ENCODE data around the gene APOBEC3C. TPM values are rescaled to one million over a fixed set of nuclear protein-coding genes. Genes with fewer than 3 reads are reported as not detected.
A peak's percentile ranks its signal among the peaks of the same experiment; 100 is the strongest.

Gene APOBEC3C
- total RNA-seq, result 100 to 1,000 TPM in 1 of 5 experiments, 10 to 100 TPM in 4; 16.4 to 102 (median 20.5) TPM
- 10 to 100 TPM; 41.2 to 46.2 TPM for polyA plus RNA-seq
- total RNA-seq, result 18.7 reads per million, percentile 49 among the genes with 10 or more reads in this experiment

- Mint-ChIP-seq H3K4me1 (peaks cover 12 to 51% (median 37%) of the 10 kb centered on the region in 7 donors), H3K27me3 (no peaks in the 10 kb centered on the region), H3K36me3 (peaks cover 0 to 12% (median 0%) of the 10 kb centered on the region in 5 donors), H3K9me3 (no peaks in the 10 kb centered on the region), H3K4me3 (peak within 1 kb of the TSS; percentile 88 to 99 (median 94)), H3K27ac (peak within 1 kb of the TSS; percentile 82 to 98 (median 95))
- POLR2A ChIA-PET, result interaction anchor here (1.0 to 1.6 kb wide), 6 partner anchors 11 to 306 kb away, joined by 3 to 4 read pairs (median 3); partner anchors contain the start of genes APOBEC3F and RPL3
- Histone ChIP-seq H3K36me3 (ENCODE audit: control insufficient read depth in 2 of 3, insufficient read depth in 3 of 3, low read length in 3 of 3) (no peaks in the 10 kb centered on the region), H3K4me3 (ENCODE audit: low read length) (peak within 1 kb of the TSS; percentile 81), H3K27me3 (ENCODE audit: control insufficient read depth in 2 of 2, insufficient read depth in 2 of 2, low read length in 2 of 2) (no peaks in the 10 kb centered on the region), H3K9me3 (ENCODE audit: control insufficient read depth in 2 of 3, low read length in 3 of 3) (no peaks in the 10 kb centered on the region), H3K27ac (ENCODE audit: low read depth, low read length) (peak within 1 kb of the TSS; percentile 87), H3K4me1 (ENCODE audit: control insufficient read depth in 2 of 2, insufficient read depth in 2 of 2, low read length in 2 of 2) (peaks cover 9 to 10% of the 10 kb centered on the region in 2 donors)
- intact Hi-C loops (cut with micrococcal nuclease), result loop anchor here (2.0 to 5.0 kb wide), 4 partner anchors 63 to 305 kb away; partner anchors contain the start of genes APOBEC3G (in 1 of the 2) and RPL3 (in 1 of the 2)
- CTCF ChIA-PET, result interaction anchor here (0.6 to 2.0 kb wide), 2 partner anchors 11 to 495 kb away, joined by 3 to 7 read pairs; no protein-coding TSS in a partner anchor
- DNase-seq, result peak; percentile 28 to 78 (median 59)
- ATAC-seq, result peak; percentile 95
Observed at GRCh38 chr22:39013942-39014722, at the start of gene APOBEC3C. Gene APOBEC3C, plus strand, starts transcription at chr22:39014257. Its CDS starts 106 bp downstream, at chr22:39014363.

GRCh38 chr22:38964306-38964705, 49.8 kb upstream of the APOBEC3C start:
- ATAC-seq (no peak), DNase-seq (no peak)
- H3K4me3 Mint-ChIP-seq, result no peak overlapping the region
- Histone ChIP-seq H3K4me3 (ENCODE audit: low read length) (no peak overlapping the region), H3K27me3 (ENCODE audit: control insufficient read depth in 2 of 2, insufficient read depth in 2 of 2, low read length in 2 of 2) (no peaks in the 10 kb centered on the region), H3K9me3 (ENCODE audit: control insufficient read depth in 2 of 3, low read length in 3 of 3) (no peaks in the 10 kb centered on the region), H3K36me3 (ENCODE audit: control insufficient read depth in 2 of 3, insufficient read depth in 3 of 3, low read length in 3 of 3) (no peaks in the 10 kb centered on the region), H3K27ac (ENCODE audit: low read depth, low read length) (no peak overlapping the region), H3K4me1 (ENCODE audit: control insufficient read depth in 2 of 2, insufficient read depth in 2 of 2, low read length in 2 of 2) (no peaks in the 10 kb centered on the region)
- H3K27ac Mint-ChIP-seq, result peak overlapping the region in 1 of 9 donors; percentile 9
- peaks cover 0 to 9% (median 0%) of the 10 kb centered on the region in 5 donors for H3K27me3 Mint-ChIP-seq
- no peaks in the 10 kb centered on the region for H3K9me3 Mint-ChIP-seq
- intact Hi-C loops (cut with micrococcal nuclease), result no loop called here
- POLR2A ChIA-PET, result no interaction called here
- CTCF ChIA-PET, result no interaction called here
- peaks cover 0 to 16% (median 0%) of the 10 kb centered on the region in 7 donors for H3K4me1 Mint-ChIP-seq
- no peaks in the 10 kb centered on the region for H3K36me3 Mint-ChIP-seq

- peaks cover 0 to 16% (median 0%) of the 10 kb centered on the region in 7 donors for H3K4me1 Mint-ChIP-seq
- peaks cover 0 to 10% (median 0%) of the 10 kb centered on the region in 5 donors for H3K27me3 Mint-ChIP-seq
- no peak overlapping the region for H3K27ac Mint-ChIP-seq
- no peak for DNase-seq
- no peaks in the 10 kb centered on the region for H3K9me3 ChIP-seq (ENCODE audit: control insufficient read depth in 2 of 3, low read length in 3 of 3)
- no peaks in the 10 kb centered on the region for H3K4me1 ChIP-seq (ENCODE audit: control insufficient read depth in 2 of 2, insufficient read depth in 2 of 2, low read length in 2 of 2)
- H3K27me3 ChIP-seq (ENCODE audit: control insufficient read depth in 2 of 2, insufficient read depth in 2 of 2, low read length in 2 of 2), result no peaks in the 10 kb centered on the region
- no peak overlapping the region for H3K4me3 Mint-ChIP-seq
- intact Hi-C loops (cut with micrococcal nuclease), result no loop called here
- ChIA-PET POLR2A (no interaction called here), CTCF (no interaction called here)
- no peak overlapping the region for H3K4me3 ChIP-seq (ENCODE audit: low read length)
- H3K9me3 Mint-ChIP-seq, result no peaks in the 10 kb centered on the region
- H3K36me3 ChIP-seq (ENCODE audit: control insufficient read depth in 2 of 3, insufficient read depth in 3 of 3, low read length in 3 of 3), result no peaks in the 10 kb centered on the region
- ATAC-seq, result no peak
- no peaks in the 10 kb centered on the region for H3K36me3 Mint-ChIP-seq
- H3K27ac ChIP-seq (ENCODE audit: low read depth, low read length), result no peak overlapping the region
Observed at GRCh38 chr22:38964989-38965388, 49.1 kb upstream of the APOBEC3C start.

GRCh38 chr22:38965614-38966379, 48.3 kb upstream of the APOBEC3C start:
- Mint-ChIP-seq H3K27me3 (peaks cover 0 to 15% (median 6%) of the 10 kb centered on the region in 5 donors), H3K27ac (peak overlapping the region in 1 of 9 donors; percentile 46), H3K4me1 (peaks cover 0 to 19% (median 0%) of the 10 kb centered on the region in 7 donors), H3K4me3 (no peak overlapping the region), H3K9me3 (no peaks in the 10 kb centered on the region), H3K36me3 (no peaks in the 10 kb centered on the region)
- POLR2A ChIA-PET, result no interaction called here
- no peak for DNase-seq
- no peak overlapping the region for H3K27ac ChIP-seq (ENCODE audit: low read depth, low read length)
- H3K4me3 ChIP-seq (ENCODE audit: low read length), result no peak overlapping the region
- ATAC-seq, result no peak
- H3K9me3 ChIP-seq (ENCODE audit: control insufficient read depth in 2 of 3, low read length in 3 of 3), result no peaks in the 10 kb centered on the region
- H3K4me1 ChIP-seq (ENCODE audit: control insufficient read depth in 2 of 2, insufficient read depth in 2 of 2, low read length in 2 of 2), result no peaks in the 10 kb centered on the region
- intact Hi-C loops (cut with micrococcal nuclease), result no loop called here
- CTCF ChIA-PET, result interaction anchor here (0.6 kb wide), 2 partner anchors 79 to 299 kb away, joined by 3 to 4 read pairs; no protein-coding TSS in a partner anchor
- no peaks in the 10 kb centered on the region for H3K36me3 ChIP-seq (ENCODE audit: control insufficient read depth in 2 of 3, insufficient read depth in 3 of 3, low read length in 3 of 3)
- H3K27me3 ChIP-seq (ENCODE audit: control insufficient read depth in 2 of 2, insufficient read depth in 2 of 2, low read length in 2 of 2), result no peaks in the 10 kb centered on the region

- POLR2A ChIA-PET, result no interaction called here
- intact Hi-C loops (cut with micrococcal nuclease), result no loop called here
- H3K9me3 Mint-ChIP-seq, result no peaks in the 10 kb centered on the region
- H3K4me1 Mint-ChIP-seq, result peaks cover 0 to 19% (median 0%) of the 10 kb centered on the region in 7 donors
- H3K9me3 ChIP-seq (ENCODE audit: control insufficient read depth in 2 of 3, low read length in 3 of 3), result no peaks in the 10 kb centered on the region
- no peaks in the 10 kb centered on the region for H3K27me3 ChIP-seq (ENCODE audit: control insufficient read depth in 2 of 2, insufficient read depth in 2 of 2, low read length in 2 of 2)
- no peaks in the 10 kb centered on the region for H3K36me3 ChIP-seq (ENCODE audit: control insufficient read depth in 2 of 3, insufficient read depth in 3 of 3, low read length in 3 of 3)
- H3K36me3 Mint-ChIP-seq, result no peaks in the 10 kb centered on the region
- CTCF ChIA-PET, result interaction anchor here (0.6 kb wide), 3 partner anchors 9 to 299 kb away, joined by 3 to 4 read pairs (median 4); no protein-coding TSS in a partner anchor
- peak overlapping the region in 1 of 9 donors; percentile 46 for H3K27ac Mint-ChIP-seq
- H3K4me3 ChIP-seq (ENCODE audit: low read length), result no peak overlapping the region
- H3K4me1 ChIP-seq (ENCODE audit: control insufficient read depth in 2 of 2, insufficient read depth in 2 of 2, low read length in 2 of 2), result no peaks in the 10 kb centered on the region
- no peak overlapping the region for H3K4me3 Mint-ChIP-seq
- no peak overlapping the region for H3K27ac ChIP-seq (ENCODE audit: low read depth, low read length)
- no peak for DNase-seq
- H3K27me3 Mint-ChIP-seq, result peaks cover 0 to 16% (median 10%) of the 10 kb centered on the region in 5 donors
- ATAC-seq, result no peak
Observed at GRCh38 chr22:38966380-38966702, 47.7 kb upstream of the APOBEC3C start.

- no peaks in the 10 kb centered on the region for H3K9me3 ChIP-seq (ENCODE audit: control insufficient read depth in 2 of 3, low read length in 3 of 3)
- DNase-seq, result no peak
- H3K9me3 Mint-ChIP-seq, result no peaks in the 10 kb centered on the region
- H3K27ac ChIP-seq (ENCODE audit: low read depth, low read length), result no peak overlapping the region
- H3K4me3 Mint-ChIP-seq, result no peak overlapping the region
- no peaks in the 10 kb centered on the region for H3K4me1 ChIP-seq (ENCODE audit: control insufficient read depth in 2 of 2, insufficient read depth in 2 of 2, low read length in 2 of 2)
- CTCF ChIA-PET, result interaction anchor here (0.6 kb wide), 1 partner anchor 8 kb away, joined by 4 read pairs; no protein-coding TSS in a partner anchor
- peaks cover 0 to 16% (median 13%) of the 10 kb centered on the region in 5 donors for H3K27me3 Mint-ChIP-seq
- peaks cover 0 to 19% (median 0%) of the 10 kb centered on the region in 7 donors for H3K4me1 Mint-ChIP-seq
- no peak overlapping the region for H3K4me3 ChIP-seq (ENCODE audit: low read length)
- ATAC-seq, result no peak
- intact Hi-C loops (cut with micrococcal nuclease), result no loop called here
- H3K36me3 Mint-ChIP-seq, result no peaks in the 10 kb centered on the region
- POLR2A ChIA-PET, result no interaction called here
- H3K27me3 ChIP-seq (ENCODE audit: control insufficient read depth in 2 of 2, insufficient read depth in 2 of 2, low read length in 2 of 2), result no peaks in the 10 kb centered on the region
- no peaks in the 10 kb centered on the region for H3K36me3 ChIP-seq (ENCODE audit: control insufficient read depth in 2 of 3, insufficient read depth in 3 of 3, low read length in 3 of 3)
- no peak overlapping the region for H3K27ac Mint-ChIP-seq
Observed at GRCh38 chr22:38966942-38967341, 47.1 kb upstream of the APOBEC3C start.

All from naive thymus-derived CD4-positive, alpha-beta T cell (primary cell).